ENCODE results near the gene ATRIP. TPM values are rescaled to one million over a fixed set of nuclear protein-coding genes. Genes with fewer than 3 reads are reported as not detected.

The ATRIP gene
- total RNA-seq, 1 donor: 7.8 TPM

GRCh38 chr3:48428572-48429316, 17.8 kb upstream of the ATRIP start:
- peak; percentile 33 for DNase-seq (ENCODE audit: low read depth)
- TF ChIP-seq CTCF (IDR thresholded peaks at IDR 0.05; ENCODE audit: insufficient read depth, low read depth, low read length): no peak

GRCh38 chr3:48429317-48429959, 17.1 kb upstream of the ATRIP start:
- H3K4me3 ChIP-seq (ENCODE audit: low read depth, low read length): peak overlapping the region; percentile 70
- no peak for TF ChIP-seq CTCF (IDR thresholded peaks at IDR 0.05; ENCODE audit: insufficient read depth, low read depth, low read length)
- DNase-seq (ENCODE audit: low read depth): peak; percentile 19

More at GRCh38 chr3:48428572-48429316, 17.8 kb upstream of the ATRIP start:
- H3K4me3 ChIP-seq (ENCODE audit: low read depth, low read length): peak overlapping the region; percentile 70

- DNase-seq (ENCODE audit: low read depth): peak; percentile 77
- TF ChIP-seq CTCF (IDR thresholded peaks at IDR 0.05; ENCODE audit: insufficient read depth, low read depth, low read length): no peak
- peak within 1 kb of the TSS; percentile 70 for H3K4me3 ChIP-seq (ENCODE audit: low read depth, low read length)
Measured at GRCh38 chr3:48429960-48430707, 16.4 kb upstream of the ATRIP start, which contains the start of gene PLXNB1. PLXNB1 (minus strand) TSS chr3:48430086; CDS start chr3:48424611, 5,475 bp downstream.

- no peak overlapping the region for H3K4me3 ChIP-seq (ENCODE audit: low read depth, low read length)
- DNase-seq (ENCODE audit: low read depth): no peak
- no peak for TF ChIP-seq CTCF (IDR thresholded peaks at IDR 0.05; ENCODE audit: insufficient read depth, low read depth, low read length)
Measured at GRCh38 chr3:48430708-48431101, 15.8 kb upstream of the ATRIP start.

GRCh38 chr3:48431224-48432029, 15.1 kb upstream of the ATRIP start:
- TF ChIP-seq CTCF (IDR thresholded peaks at IDR 0.05; ENCODE audit: insufficient read depth, low read depth, low read length): no peak
- DNase-seq (ENCODE audit: low read depth): no peak
- no peak overlapping the region for H3K4me3 ChIP-seq (ENCODE audit: low read depth, low read length)
